K562 (cell line): ENCODE data around the gene GJA9. TPM values are rescaled to one million over a fixed set of nuclear protein-coding genes. Genes with fewer than 3 reads are reported as not detected.

Experiments
- ATAC-seq: fragments of 200-7000 bp; cut with Tn5 transposase; 3 replicates; pipeline ENCODE4 v1.9.1; 2020; ENCODE audit warnings: moderate library complexity
- BruUV-seq: library from RNA; stranded (reverse); fragments of 400-500 nt; replicated peaks from 2 replicates; lab custom pipeline; 2021; lab: Mats Ljungman, UMichigan
- CTCF ChIA-PET: fragments of 300-600 bp; formaldehyde crosslinking; extraction: SDS; loops from one replicate; lab custom pipeline; 2021; ENCODE audit warnings: low intra/inter-chr PET ratio; lab: Yijun Ruan, JAX
- POLR2A ChIA-PET: fragments of 300-600, 350-650 bp; sonication (Branson Sonifier 250); formaldehyde crosslinking; extraction: SDS; loops from one replicate; lab custom pipeline; 2021; ENCODE audit warnings: antibody characterized with exemption, inconsistent platforms; lab: Yijun Ruan, JAX
- DNase-seq, 4 experiments: peaks; one replicate each; pipeline versions ENCODE4 v3.0.0 to v3.0.0-alpha.2; 2011 to 2018; ENCODE audit warnings: low spot score in 3 of 4, mixed read lengths in 3 of 4; ENCODE audit errors: extremely low read depth in 1 of 4
- FAIRE-seq: peaks from 2 replicates; lab custom pipeline; 2011; peaks lifted over from hg19 to GRCh38; lab: Jason Lieb, UNC
- H2AFZ ChIP-seq: 2 replicates; pipeline ENCODE4 v1.6.0; 2011; ENCODE audit warnings: low read depth, low read length, control low read depth, inconsistent platforms
- H3K27ac ChIP-seq: fragments of 200-600 bp; 3 replicates; pipeline ENCODE4 v1.8.0; 2011; ENCODE audit warnings: low read depth, mild to moderate bottlenecking, control low read depth, inconsistent platforms, low read length, moderate library complexity, mixed read lengths; ENCODE audit errors: extremely low read depth
- H3K27me3 ChIP-seq, 2 experiments: fragments of 300-600 bp in 1 of 2; 2 replicates in 1 of 2; 3 replicates in 1 of 2; pipeline versions ENCODE4 v1.6.0 to v1.8.0; 2011; ENCODE audit warnings: inconsistent platforms in 2 of 2, low read length in 2 of 2, mild to moderate bottlenecking in 1 of 2, mixed read lengths in 1 of 2, moderate library complexity in 1 of 2; ENCODE audit not compliant: control insufficient read depth in 2 of 2, insufficient read depth in 2 of 2
- H3K36me3 ChIP-seq: fragments of 300-600 bp; 3 replicates; pipeline ENCODE4 v1.8.0; 2011; ENCODE audit warnings: mild to moderate bottlenecking, low read length, inconsistent platforms; ENCODE audit not compliant: control insufficient read depth, insufficient read depth
- H3K4me1 ChIP-seq, 2 experiments: fragments of 200-600 bp in 1 of 2; replicated peaks in 1 of 2; 2 replicates in 1 of 2; 3 replicates in 1 of 2; pipeline versions ENCODE4 v1.5.1 to v1.8.0; 2011; ENCODE audit warnings: inconsistent platforms in 2 of 2, low read length in 2 of 2, mild to moderate bottlenecking in 1 of 2, mixed read lengths in 1 of 2, moderate library complexity in 1 of 2; ENCODE audit not compliant: control insufficient read depth in 2 of 2, insufficient read depth in 2 of 2
- H3K4me2 ChIP-seq: 2 replicates; pipeline ENCODE4 v1.6.1; 2011; ENCODE audit warnings: low read length, control low read depth, inconsistent platforms, mixed read lengths; ENCODE audit not compliant: insufficient read depth
- H3K4me3 ChIP-seq: fragments of 200-600 bp; sonication (generic), shearing (Covaris generic); 2 replicates; pipeline ENCODE4 v1.5.1; 2016; ENCODE audit warnings: control low read depth, inconsistent platforms
- H3K79me2 ChIP-seq: fragments of 200-600 bp; 3 replicates; pipeline ENCODE4 v1.8.0; 2011; ENCODE audit warnings: low read length, inconsistent platforms; ENCODE audit not compliant: control insufficient read depth, insufficient read depth
- H3K9ac ChIP-seq, 2 experiments: 2 replicates each; pipeline versions ENCODE4 v1.6.0 to v1.6.1; 2011; ENCODE audit warnings: low read depth in 2 of 2, low read length in 2 of 2, control low read depth in 1 of 2, inconsistent platforms in 1 of 2, mild to moderate bottlenecking in 1 of 2, mixed read lengths in 1 of 2; ENCODE audit not compliant: insufficient read depth in 1 of 2
- H3K9me1 ChIP-seq: one replicate; pipeline ENCODE4 v1.6.0; 2011; ENCODE audit warnings: inconsistent platforms, mild to moderate bottlenecking, low read length, moderate library complexity; ENCODE audit not compliant: control insufficient read depth, insufficient read depth
- H3K9me3 ChIP-seq: replicated peaks from 2 replicates; pipeline ENCODE4 v1.5.1; 2011; ENCODE audit warnings: low read depth, low read length, inconsistent platforms; ENCODE audit not compliant: control insufficient read depth, insufficient read depth
- H4K20me1 ChIP-seq: replicated peaks from 2 replicates; pipeline ENCODE4 v1.6.1; 2011; ENCODE audit warnings: low read length, inconsistent platforms, mixed read lengths; ENCODE audit not compliant: control insufficient read depth, insufficient read depth
- ASH1L ChIP-seq: fragments of 450-650 bp; IDR thresholded peaks from 2 replicates; pipeline ENCODE4 v1.6.1; 2018; ENCODE audit warnings: borderline replicate concordance, mild to moderate bottlenecking, low read depth; ENCODE audit not compliant: partially characterized antibody
- CBFA2T3 ChIP-seq: fragments of 450-650 bp; IDR thresholded peaks from 2 replicates; pipeline ENCODE4 v1.6.1; 2017
- CREB5 ChIP-seq: fragments of 250-450 bp; sonication (Bioruptor Pico); IDR thresholded peaks from 2 replicates; pipeline ENCODE4 v1.5.0; 2020; ENCODE audit warnings: mild to moderate bottlenecking
- DMBX1 ChIP-seq: fragments of 250-450 bp; sonication (Bioruptor Pico); IDR thresholded peaks from 2 replicates; pipeline ENCODE4 v1.8.0; 2022; ENCODE audit warnings: inconsistent platforms, mild to moderate bottlenecking, moderate library complexity, borderline replicate concordance
- MCM3 ChIP-seq: fragments of 450-650 bp; IDR thresholded peaks from 2 replicates; pipeline ENCODE4 v1.6.1; 2016
- SMAD2 ChIP-seq: fragments of 150-350 bp; IDR thresholded peaks from 2 replicates; pipeline ENCODE4 v1.6.1; 2014; ENCODE audit warnings: low read depth, mild to moderate bottlenecking, low read length
- SMARCC2 ChIP-seq: fragments of 450-650 bp; IDR thresholded peaks from 2 replicates; pipeline ENCODE4 v1.6.1; 2017; ENCODE audit warnings: antibody characterized with exemption, moderate library complexity, mild to moderate bottlenecking, low read depth
- SOX6 ChIP-seq: fragments of 450-650 bp; IDR thresholded peaks from 2 replicates; pipeline ENCODE4 v1.6.1; 2014; ENCODE audit warnings: mild to moderate bottlenecking
- SRF ChIP-seq, 2 experiments: fragments of 250-450, 450-650 bp in 1 of 2; sonication (Bioruptor Pico) in 1 of 2; sonication (generic) in 1 of 2; formaldehyde crosslinking; IDR thresholded peaks; 2 replicates each; pipeline versions ENCODE4 v1.5.0 to v1.5.1; 2020 to 2022; ENCODE audit warnings: mild to moderate bottlenecking in 1 of 2, missing genetic modification reagents in 1 of 2
- TAL1 ChIP-seq: fragments of 450-650 bp; IDR thresholded peaks from 2 replicates; pipeline ENCODE4 v1.6.1; 2016; ENCODE audit warnings: mild to moderate bottlenecking
- TCF3 ChIP-seq: sonication (generic); formaldehyde crosslinking; IDR thresholded peaks from 2 replicates; pipeline ENCODE4 v1.4.0; 2020; ENCODE audit warnings: mild to moderate bottlenecking, missing genetic modification reagents
- TSC22D4 ChIP-seq: fragments of 450-650 bp; IDR thresholded peaks from 2 replicates; pipeline ENCODE4 v1.6.1; 2016; ENCODE audit warnings: missing genetic modification characterization, missing biosample characterization, control low read depth
- ZC3H11A ChIP-seq: IDR thresholded peaks from 2 replicates; pipeline ENCODE4 v1.6.1; 2012; ENCODE audit warnings: low read depth, low read length, improper control_type of control experiment
- ZEB2 ChIP-seq: fragments of 450-650 bp; IDR thresholded peaks from 2 replicates; pipeline ENCODE4 v1.6.1; 2016
- ZNF174 ChIP-seq: fragments of 250-450 bp; sonication (Bioruptor Pico); IDR thresholded peaks from 2 replicates; pipeline ENCODE4 v1.4.0; 2020; ENCODE audit warnings: mild to moderate bottlenecking
- WGBS: fragments of 100-300 bp; shearing (Covaris generic); methylation state at CpG from one replicate; pipeline ENCODE4 v1.1.6; 2016; ENCODE audit warnings: low coverage, mixed read lengths; ENCODE audit not compliant: insufficient coverage; ENCODE audit errors: missing lambda C conversion rate; 5-methylcytosine and 5-hydroxymethylcytosine counted together
- in situ Hi-C: fragments of 300-500 bp; cut with MboI; formaldehyde crosslinking; loops from 4 replicates; pipeline ENCODE4 v1.15.0; 2018; ENCODE audit warnings: inconsistent platforms, mixed read lengths
- intact Hi-C: fragments of 100-400 bp; cut with micrococcal nuclease; formaldehyde crosslinking; loops from 2 replicates; pipeline ENCODE4 v1.14.2; 2022
- polyA plus RNA-seq, 8 experiments: library from polyadenylated mRNA; depleted of rRNA in 4 of 8; stranded (reverse) in 5 of 8; unstranded in 3 of 8; fragments of >200 nt; fragmentation: Nextera tagmentation in 2 of 8; fragmentation: Illumina TruSeq in 1 of 8; extraction: Ambion mirVana in 2 of 8; extraction: Trizol in 1 of 8; gene quantifications; 2 replicates each; pipeline versions ENCODE4 v1.2.1 to v1.2.3, GENCODE V29; 2011 to 2014; ENCODE audit warnings: inconsistent platforms in 1 of 8, missing spikeins in 1 of 8
- total RNA-seq, 7 experiments: library from RNA; depleted of rRNA in 6 of 7; stranded (reverse); fragments of >200 nt in 6 of 7; fragmentation: Illumina TruSeq in 2 of 7; extraction: Trizol in 2 of 7; gene quantifications; 2 replicates each; pipeline versions ENCODE4 v1.2.1 to v1.2.3, GENCODE V29; 2011 to 2021; ENCODE audit warnings: low replicate concordance in 1 of 7

The GJA9 gene
- total and polyA plus RNA-seq, 9 of the 15 experiments (the other 6 are each of a cell fraction or from before 2014, with no cell fraction given): not detected

GRCh38 chr1:38917337-38917736 is 36.0 kb upstream of the GJA9 start:
- Histone ChIP-seq H3K9ac (no peak overlapping the region), H3K27me3 (no peaks in the 10 kb centered on the region), H3K4me3 (no peak overlapping the region), H2AFZ (no peak overlapping the region), H3K79me2 (no peaks in the 10 kb centered on the region), H3K4me1 (peaks cover 22 to 24% of the 10 kb centered on the region in 2 experiments; a peak in 4 of 5 replicates), H3K9me3 (no peaks in the 10 kb centered on the region), H3K36me3 (no peaks in the 10 kb centered on the region), H4K20me1 (no peaks in the 10 kb centered on the region), H3K4me2 (no peak overlapping the region), H3K9me1 (no peaks in the 10 kb centered on the region), H3K27ac (no peak overlapping the region)
- no peak for TF ChIP-seq TAL1
- 0 out of 2 replicates have a peak, but pooled peaks have one; percentile 42 for TF ChIP-seq ZEB2
- peak; percentile 61 for TF ChIP-seq SOX6
- 0 out of 2 replicates have a peak, but pooled peaks have one; percentile 12 for TF ChIP-seq TCF3 (CRISPR knock-in tag)
- peak; percentile 33; the same call in 1 of the 2 replicates for TF ChIP-seq CBFA2T3
- in situ Hi-C loops: no loop called here
- BruUV-seq: no TSS peak
- DNase-seq (no peak), FAIRE-seq (no peak), ATAC-seq (no peak)
- ChIA-PET POLR2A (no interaction called here), CTCF (no interaction called here)
- intact Hi-C loops: no loop called here
- 11% methylated on average over 3 of the region's 3 CpGs for WGBS

- Histone ChIP-seq H3K79me2 (no peaks in the 10 kb centered on the region), H3K4me2 (peak overlapping the region; percentile 62), H3K36me3 (no peaks in the 10 kb centered on the region), H2AFZ (peak overlapping the region; percentile 48), H3K9ac (peak overlapping the region in 1 of 2 experiments; percentile 21; a peak in 2 of 4 replicates), H4K20me1 (no peaks in the 10 kb centered on the region), H3K4me1 (peaks cover 19 to 22% of the 10 kb centered on the region in 2 experiments; a peak in 4 of 5 replicates), H3K27ac (peak overlapping the region; percentile 41; the same call in 1 of the 3 replicates), H3K9me1 (no peaks in the 10 kb centered on the region), H3K9me3 (no peaks in the 10 kb centered on the region), H3K27me3 (no peaks in the 10 kb centered on the region), H3K4me3 (no peak overlapping the region)
- ATAC-seq (peak; percentile 89), FAIRE-seq (peak; percentile 90), DNase-seq (peak; percentile 65 to 90 (median 75))
- ChIA-PET CTCF (no interaction called here), POLR2A (interaction anchor here (0.6 to 1.0 kb wide), 5 partner anchors 10 to 388 kb away, joined by 3 to 4 read pairs (median 3); no protein-coding TSS in a partner anchor)
- 0% methylated on average over 3 of the region's 3 CpGs for WGBS
- in situ Hi-C loops (no loop called here), intact Hi-C loops (no loop called here)
- no TSS peak for BruUV-seq
- TF ChIP-seq TSC22D4: no peak
- no peak for TF ChIP-seq MCM3
- no peak for TF ChIP-seq ZC3H11A
- no peak for TF ChIP-seq ZNF174 (CRISPR knock-in tag)
- no peak for TF ChIP-seq CREB5 (CRISPR knock-in tag)
- no peak for TF ChIP-seq ASH1L
- 0 out of 2 replicates have a peak, but pooled peaks have one; percentile 27 for TF ChIP-seq DMBX1
- peak; percentile 93 for TF ChIP-seq SMARCC2
- TF ChIP-seq SMAD2: no peak
- TF ChIP-seq SRF (CRISPR knock-in tag; IDR thresholded peaks at IDR 0.05): no peak
These were observed 34.1 kb upstream of the GJA9 start for GRCh38 chr1:38915352-38915948.
